ENCODE data around the gene TEX101.
"Not testable (repeated sequence)": the region's sequence is repeated elsewhere in the genome, so short reads cannot be mapped to it uniquely, and the experiment has no call there.

Gene TEX101

DNA sequence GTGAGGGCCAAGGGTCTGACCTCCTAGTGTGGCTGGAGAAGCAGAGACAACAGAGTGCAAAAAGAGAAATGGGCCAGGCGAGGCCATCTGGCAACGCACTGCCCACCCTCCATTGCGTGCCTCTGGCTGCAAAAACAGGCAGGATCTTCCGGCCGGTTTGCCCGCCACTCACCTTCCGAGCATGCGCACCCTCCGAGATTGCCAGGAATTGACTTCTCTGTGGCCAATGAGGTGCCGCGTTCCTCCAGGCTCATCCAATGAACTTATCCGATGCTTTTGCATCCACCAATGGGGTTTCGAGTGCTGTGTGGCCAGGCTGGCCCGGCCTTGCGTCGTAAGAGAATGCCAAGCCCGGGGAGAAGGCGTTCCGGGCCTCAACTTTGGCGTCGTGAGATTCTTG is at the start of gene TEX101:
TEX101 (plus strand) TSS at position 337 of the 400 bp plus-strand sequence. CDS start 1,030 bp downstream, outside the sequence.
- DNase-seq = no peak

DNA sequence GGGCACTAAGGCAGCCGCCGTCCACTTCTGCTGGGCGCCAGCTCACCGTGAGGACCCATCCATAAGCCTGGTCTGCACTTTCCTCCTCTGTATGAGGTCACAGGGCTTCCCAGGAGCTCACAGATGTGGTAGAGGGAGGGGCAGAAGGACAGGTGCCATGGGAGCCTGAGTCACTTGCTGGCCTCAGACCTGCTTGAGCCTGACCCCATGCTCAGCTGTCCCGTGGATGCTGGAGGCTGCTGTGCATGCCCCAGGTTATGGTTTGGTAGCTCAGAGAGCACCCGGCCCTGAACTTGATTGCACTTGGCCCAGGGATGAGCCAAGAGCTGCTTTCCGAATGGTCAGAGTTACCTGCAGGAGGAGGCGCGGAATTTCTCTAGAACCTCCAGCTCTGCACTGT is 49.0 kb upstream of the TEX101 start:
- not testable (repeated sequence) for DNase-seq

DNA sequence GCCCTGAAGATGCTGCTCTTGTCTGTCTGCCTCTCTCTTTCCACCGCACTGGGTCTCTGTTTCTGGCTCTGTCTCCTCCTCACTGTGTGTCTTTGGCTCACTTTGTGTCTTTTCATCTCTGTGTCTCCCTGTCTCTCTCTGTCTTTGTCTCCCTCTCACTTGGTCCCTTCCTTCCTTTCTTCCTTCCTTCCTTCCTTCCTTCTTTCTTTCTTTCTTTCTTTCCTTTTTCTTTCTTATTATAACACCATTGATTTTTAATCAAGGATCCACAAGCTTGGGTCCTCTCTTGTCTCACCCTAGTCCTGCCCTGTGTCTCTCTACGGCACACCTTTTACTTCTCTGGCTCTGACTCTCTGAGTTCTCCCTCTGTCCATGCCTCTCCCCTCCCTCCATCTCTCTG is 46.9 kb upstream of the TEX101 start:
- DNase-seq = no peak

DNA sequence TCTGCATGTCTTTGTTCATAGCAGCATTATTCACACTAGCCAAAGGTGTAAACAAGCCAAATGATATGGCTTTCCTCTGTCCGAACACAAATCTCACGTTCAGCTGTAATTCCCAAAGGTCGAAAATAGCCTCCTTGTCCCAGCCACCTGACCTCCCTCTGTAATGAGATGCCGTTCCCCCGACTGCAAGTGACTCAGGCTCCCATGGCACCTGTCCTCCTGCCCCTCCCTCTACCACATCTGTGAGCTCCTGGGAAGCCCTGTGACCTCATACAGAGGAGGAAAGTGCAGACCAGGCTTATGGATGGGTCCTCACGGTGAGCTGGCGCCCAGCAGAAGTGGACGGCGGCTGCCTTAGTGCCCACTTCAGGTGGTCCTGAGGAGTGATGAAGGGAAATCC is 45.8 kb upstream of the TEX101 start:
- DNase-seq = not testable (repeated sequence)

- DNase-seq = no peak
These were observed 42.8 kb upstream of the TEX101 start for GRCh38 chr19:43371909-43372308.

- DNase-seq = no peak
These were observed 42.2 kb upstream of the TEX101 start for GRCh38 chr19:43372462-43372861.

DNA sequence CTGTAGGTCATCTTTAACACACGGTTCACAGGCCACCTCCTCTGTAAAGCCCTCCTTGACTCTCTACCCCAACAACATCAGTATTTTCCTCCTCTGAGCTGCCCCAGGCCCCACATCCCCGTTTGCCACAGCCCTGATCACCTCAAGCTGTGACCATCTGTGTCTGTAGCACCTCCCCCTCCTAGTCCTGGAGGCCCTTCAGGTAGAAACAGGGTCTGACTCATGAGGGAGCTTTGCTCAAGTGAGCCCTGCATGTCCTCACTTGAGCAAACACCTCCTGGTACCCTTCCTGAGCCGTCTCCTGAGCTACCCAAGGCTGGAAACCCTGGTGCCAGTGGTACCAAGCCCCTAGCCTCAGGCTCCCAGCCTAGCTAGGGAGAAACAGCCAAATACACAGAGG is 37.1 kb upstream of the TEX101 start:
- not testable (repeated sequence) for DNase-seq

DNA sequence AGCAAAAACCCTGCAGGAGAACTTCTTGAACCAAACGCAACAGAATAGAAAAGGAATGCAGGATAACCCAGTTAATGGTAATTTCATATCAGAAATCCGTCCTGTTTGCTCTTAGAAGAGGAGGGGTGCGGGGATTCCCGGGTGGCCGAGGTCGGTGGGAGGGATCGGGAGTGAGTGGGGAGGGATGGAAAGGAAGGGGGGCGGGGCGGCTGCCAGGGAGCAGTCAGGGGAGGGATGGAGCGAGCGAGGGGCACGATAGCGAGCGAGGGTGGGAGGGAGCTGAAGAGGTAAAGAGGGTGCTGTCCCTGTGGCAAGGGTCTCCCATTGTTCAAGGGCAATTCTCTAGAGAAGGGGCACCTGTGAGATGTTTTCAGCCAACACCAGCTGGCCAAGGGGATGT is 34.7 kb upstream of the TEX101 start:
- DNase-seq = no peak

- DNase-seq = no peak
These were observed 33.8 kb upstream of the TEX101 start for GRCh38 chr19:43380771-43381386.

- not testable (repeated sequence) for DNase-seq
These were observed 32.0 kb upstream of the TEX101 start for GRCh38 chr19:43382586-43383216.

- DNase-seq = not testable (repeated sequence)
These were observed 31.4 kb upstream of the TEX101 start for GRCh38 chr19:43383254-43383653.

DNA sequence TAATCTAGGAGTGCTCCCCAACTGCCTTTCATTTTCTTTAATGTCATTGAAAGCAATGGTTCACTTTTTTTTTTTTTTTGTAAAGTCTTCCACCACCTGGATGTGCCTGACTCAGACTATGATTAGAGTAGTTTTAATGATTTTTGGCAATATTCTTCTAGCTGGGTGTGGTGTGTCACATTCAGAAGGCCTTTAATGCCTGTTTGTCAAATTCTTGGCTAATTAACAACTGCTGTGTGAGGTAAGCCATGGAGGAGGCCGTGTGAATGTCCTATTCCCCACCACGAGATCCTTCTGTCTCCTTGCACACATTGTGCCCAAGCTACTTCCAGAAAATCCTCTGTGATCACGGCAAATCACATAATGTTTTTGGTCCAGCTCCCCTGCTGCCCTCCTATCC is 30.9 kb upstream of the TEX101 start:
- DNase-seq = not testable (repeated sequence)

DNA sequence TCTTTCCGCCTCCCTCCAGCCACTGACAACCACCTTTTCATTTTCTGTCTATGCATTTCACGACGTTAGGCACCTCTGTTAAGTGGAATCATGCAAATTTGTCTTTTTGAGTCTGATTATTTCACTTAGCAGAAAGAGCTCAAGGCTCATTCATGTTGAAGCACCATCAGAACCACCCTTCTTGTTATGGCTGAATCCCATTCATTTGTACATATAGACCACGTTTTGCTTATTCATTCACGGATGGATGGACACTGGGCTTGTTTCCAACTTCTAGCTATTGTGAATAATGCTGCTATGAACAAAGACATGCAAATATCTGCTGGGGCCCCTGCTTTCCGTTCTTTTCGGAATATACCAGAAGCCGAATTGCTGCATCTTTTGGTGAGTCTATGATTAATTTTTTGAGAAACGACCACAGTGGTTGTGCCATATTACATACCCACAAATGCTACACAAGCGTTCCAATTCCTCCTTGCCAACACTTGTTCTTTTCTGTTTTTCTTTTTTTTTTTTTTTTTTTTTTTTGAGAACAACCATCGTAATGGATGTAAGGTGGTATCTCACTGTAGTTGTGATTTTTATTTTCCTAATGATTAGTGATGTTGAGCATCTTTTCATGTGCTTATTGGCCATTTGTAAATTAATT is 23.7 kb upstream of the TEX101 start:
- not testable (repeated sequence) for DNase-seq

- DNase-seq = not testable (repeated sequence)
These were observed 23.1 kb upstream of the TEX101 start for GRCh38 chr19:43391552-43391935.

DNA sequence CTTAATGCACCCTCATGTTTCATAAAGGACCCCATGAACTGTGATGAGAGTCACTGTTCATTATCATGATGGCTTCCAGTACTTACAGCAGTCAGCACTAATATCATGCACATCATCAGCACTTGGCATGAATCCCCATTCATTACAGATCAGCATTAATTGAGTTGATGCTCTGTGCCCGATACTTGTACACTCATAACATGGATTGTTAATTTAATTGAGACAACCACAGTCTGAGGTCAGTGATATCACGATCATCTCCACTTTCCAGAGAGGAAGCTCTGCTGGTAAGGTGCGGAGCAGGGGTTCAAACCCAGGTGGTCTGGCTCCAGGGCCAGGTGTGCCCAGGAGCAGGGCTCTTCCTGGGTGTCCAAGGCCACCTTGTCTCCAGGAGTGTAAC is 21.2 kb upstream of the TEX101 start:
- not testable (repeated sequence) for DNase-seq

GRCh38 chr19:43395561-43395960 is 19.1 kb upstream of the TEX101 start:
- DNase-seq = no peak

DNA sequence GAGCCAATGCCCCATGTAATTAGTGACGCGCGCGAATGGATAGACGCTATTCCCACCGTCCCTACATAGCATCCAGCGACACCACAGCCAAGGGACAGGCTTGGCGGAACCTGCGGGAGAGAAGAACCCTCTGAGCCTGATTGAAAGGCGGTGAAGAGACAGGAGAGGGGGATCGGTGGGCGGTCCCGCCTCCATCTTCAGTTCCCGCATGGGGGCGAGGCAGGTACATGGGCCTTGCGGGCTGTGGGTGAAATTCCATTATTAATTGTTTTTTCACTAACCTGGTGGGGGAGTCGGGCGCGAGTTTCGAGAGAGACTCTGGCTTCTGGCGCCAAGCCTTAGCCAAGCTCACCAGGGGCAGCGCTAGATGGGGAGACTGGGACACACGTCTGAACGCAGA is 8.4 kb upstream of the TEX101 start:
- no peak for DNase-seq

DNA sequence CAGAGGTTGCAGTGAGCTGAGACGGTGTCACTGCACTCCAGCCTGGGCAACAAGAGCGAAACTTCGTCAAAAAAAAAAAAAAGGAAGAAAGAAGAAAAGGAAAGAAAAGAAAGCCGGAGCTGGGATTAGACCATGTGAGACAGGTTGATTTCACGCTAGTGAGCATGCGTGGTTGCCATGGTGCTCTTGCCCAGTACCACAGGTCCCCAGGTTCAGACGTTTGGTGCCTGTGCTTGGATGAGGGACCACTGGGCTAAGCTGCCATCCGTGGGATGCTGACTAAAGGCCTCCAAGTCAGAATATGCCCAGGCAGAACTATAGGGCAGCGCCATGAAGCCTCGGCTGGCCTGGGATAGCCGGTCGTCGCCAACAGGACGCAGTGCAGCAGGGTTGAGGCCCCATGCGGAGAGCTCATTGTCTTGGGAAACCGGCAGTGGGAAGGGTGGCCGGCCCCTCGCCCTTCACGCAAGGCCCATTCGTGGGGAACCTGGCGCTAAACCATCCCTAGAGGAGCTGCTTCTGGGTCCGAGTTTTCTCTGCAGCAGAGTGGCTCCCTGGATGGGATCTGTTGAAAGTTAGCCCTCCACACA is 7.2 kb upstream of the TEX101 start:
- no peak for DNase-seq

GRCh38 chr19:43408043-43408442 is 6.6 kb upstream of the TEX101 start:
- DNase-seq = no peak

- no peak for DNase-seq
These were observed 5.3 kb upstream of the TEX101 start for GRCh38 chr19:43409415-43409814.

GRCh38 chr19:43412441-43412840 is 2.2 kb upstream of the TEX101 start:
- no peak for DNase-seq

DNA sequence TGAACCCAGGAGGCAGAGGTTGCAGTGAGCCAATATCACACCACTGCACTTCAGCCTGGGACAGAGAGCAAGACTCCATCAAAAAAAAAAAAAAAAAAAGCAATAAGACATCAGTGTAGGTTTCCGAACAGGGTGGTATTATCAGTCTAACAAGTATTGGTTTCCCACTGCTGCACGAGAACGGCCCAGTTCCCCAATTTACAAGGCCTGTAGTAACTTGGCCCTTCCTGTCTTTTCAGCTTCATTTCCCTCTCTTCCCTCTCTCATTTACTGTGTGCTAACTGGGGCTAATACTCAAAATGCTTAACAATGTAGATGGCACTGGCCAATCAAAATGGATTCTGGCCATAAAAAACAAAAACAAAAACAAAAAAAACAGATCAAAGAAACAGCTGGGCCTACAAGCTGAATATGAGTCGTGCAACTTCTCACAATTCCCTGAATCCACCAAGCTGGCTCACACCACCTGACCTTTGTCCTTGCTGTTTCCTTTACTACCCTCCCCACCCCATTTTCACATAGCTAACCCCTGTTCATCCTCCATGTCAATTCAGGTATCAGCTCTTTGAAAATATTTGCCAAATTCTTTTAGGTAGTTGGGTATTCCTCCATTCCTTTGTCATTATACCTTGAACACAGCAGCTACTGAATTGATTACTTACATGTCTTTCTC is 2.4 kb downstream of the TEX101 start:
- no peak for DNase-seq

DNA sequence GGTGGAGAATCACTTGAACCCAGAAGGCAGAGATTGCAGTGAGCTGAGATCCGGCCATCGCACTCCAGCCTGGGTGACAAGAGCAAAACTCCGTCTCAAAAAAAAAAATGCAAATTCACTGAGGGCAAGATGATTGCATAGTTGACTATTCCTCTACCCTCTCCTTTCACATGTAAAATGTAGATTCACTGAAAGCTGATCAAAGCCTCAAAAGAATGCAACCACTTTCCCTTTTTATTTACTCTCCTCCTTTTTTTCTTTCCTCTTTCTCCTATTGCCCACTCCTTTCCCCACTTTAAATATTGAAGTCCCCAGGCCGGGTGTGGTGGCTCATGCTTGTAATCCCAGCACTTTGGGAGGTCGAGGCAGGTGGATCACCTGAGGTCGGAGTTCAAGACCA is 6.3 kb downstream of the TEX101 start:
- DNase-seq = no peak
